Progenitor cell of endocrine pancreas (in vitro differentiated cells): ENCODE measurements around the gene CDC42EP5. TPM values are rescaled to one million over a fixed set of nuclear protein-coding genes. Genes with fewer than 3 reads are reported as not detected.

ENCODE experiments used
- DNase-seq: peaks from one replicate; pipeline ENCODE4 v3.0.0; 2021; ENCODE audit warnings: low spot score; ENCODE audit not compliant: unreplicated experiment
- H3K27ac Mint-ChIP-seq: 2 replicates; pipeline ENCODE4 v1.8.0; 2021; ENCODE audit warnings: mild to moderate bottlenecking, moderate library complexity, mixed read lengths
- H3K27me3 Mint-ChIP-seq: 2 replicates; pipeline ENCODE4 v1.8.0; 2021; ENCODE audit warnings: mixed read lengths
- H3K36me3 Mint-ChIP-seq: 2 replicates; pipeline ENCODE4 v1.8.0; 2022; ENCODE audit warnings: mixed read lengths; ENCODE audit not compliant: insufficient read depth
- H3K4me1 Mint-ChIP-seq: 2 replicates; pipeline ENCODE4 v1.8.0; 2021; ENCODE audit warnings: low read depth, mixed read lengths
- H3K4me3 Mint-ChIP-seq: 2 replicates; pipeline ENCODE4 v1.8.0; 2021; ENCODE audit warnings: low read depth, mild to moderate bottlenecking, moderate library complexity, mixed read lengths
- H3K9me3 Mint-ChIP-seq: 2 replicates; pipeline ENCODE4 v1.8.0; 2021; ENCODE audit warnings: low read depth, mixed read lengths
- total RNA-seq: library from RNA; stranded (reverse); gene quantifications from 2 replicates; pipeline ENCODE4 v1.2.1, GENCODE V29; 2021
- TF ChIP-seq, protein P1 (sequence below): fragments of 200-600 bp; sonication (generic); IDR thresholded peaks from one replicate; pipeline ENCODE4 v1.5.0; 2021; ENCODE audit warnings: antibody characterized with exemption, mild to moderate bottlenecking; ENCODE audit not compliant: unreplicated experiment

The CDC42EP5 gene
- total RNA-seq, 1 donor from 2014 or later, result 2.1 TPM

DNA sequence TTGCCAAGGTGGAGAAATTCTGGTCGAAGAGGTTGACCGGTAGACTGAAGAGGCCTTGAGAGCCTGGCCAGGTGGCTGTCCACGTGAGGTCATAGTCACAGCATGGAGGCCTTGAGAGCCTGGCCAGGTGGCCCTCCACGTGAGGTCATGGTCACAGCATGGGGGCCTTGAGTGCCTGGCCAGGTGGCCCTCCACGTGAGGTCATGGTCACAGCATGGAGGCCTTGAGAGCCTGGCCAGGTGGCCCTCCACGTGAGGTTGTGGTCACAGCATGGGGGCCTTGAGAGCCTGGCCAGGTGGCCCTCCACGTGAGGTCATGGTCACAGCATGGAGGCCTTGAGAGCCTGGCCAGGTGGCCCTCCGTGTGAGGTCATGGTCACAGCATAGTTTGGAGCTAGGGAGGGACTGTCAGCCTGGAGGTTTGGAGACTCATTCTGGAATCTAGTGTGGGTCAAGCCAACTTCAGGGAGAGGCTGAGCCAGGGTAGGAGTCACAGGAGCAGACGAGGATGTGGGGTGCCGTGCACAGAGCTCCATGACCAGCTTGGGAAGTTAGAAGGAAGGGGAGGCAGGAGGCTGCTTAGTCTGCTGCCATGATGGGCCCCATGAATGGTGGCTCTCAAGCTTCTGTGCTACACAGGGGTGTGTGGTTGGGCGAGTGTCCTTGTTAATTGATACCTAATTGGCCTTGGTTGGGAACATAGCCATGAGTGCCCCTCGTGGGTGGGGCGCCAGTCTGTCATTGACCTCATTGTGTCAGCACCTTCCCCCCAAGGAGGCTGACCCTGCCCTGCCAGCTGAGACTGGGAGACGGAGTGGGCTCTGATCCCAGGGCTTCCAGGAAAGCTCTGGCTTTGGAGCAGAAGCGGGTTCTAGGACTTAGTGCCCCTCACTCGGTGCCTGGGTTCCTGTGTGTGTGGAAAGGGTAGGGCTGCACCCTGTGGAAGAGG, 13.5 kb downstream of the CDC42EP5 start:
- H3K9me3 Mint-ChIP-seq, result no peaks in the 10 kb centered on the region

DNA sequence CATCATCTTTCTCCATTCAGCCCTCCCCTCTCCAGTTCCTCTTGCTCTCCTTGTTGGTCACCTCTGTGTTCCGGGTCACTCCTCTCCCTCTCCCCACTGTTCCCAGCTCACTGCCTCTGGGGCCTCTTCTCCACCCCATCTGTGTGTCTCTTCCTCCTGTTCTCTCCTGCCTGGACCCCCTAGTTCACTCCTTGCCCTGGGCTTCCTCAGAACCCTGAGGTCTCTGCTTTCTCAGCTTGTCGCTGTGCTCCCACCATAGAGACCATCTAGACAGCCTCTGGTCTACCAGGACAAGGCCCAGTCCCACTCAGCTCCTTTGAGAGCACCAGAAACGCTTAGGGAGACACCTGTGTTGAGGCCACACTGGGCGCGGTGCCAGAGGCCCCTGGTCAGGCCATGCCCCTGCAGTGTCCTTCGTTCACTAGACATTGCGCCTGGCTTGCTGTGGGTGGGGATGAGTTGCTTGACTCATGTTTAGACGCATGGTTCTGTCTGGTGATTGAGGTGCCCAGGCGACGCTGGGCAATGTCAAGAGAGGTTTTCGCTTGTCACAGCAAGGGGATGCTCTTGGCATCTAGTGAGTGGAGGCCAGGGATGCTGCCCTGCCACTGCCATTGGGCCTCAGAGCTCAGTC, 14.3 kb downstream of the CDC42EP5 start:
- H3K27me3 Mint-ChIP-seq, result peaks cover 2% of the 10 kb centered on the region
- peak overlapping the region; percentile 74 for H3K27ac Mint-ChIP-seq
- peaks cover 1% of the 10 kb centered on the region for H3K4me1 Mint-ChIP-seq
- H3K4me3 Mint-ChIP-seq, result peak overlapping the region; percentile 35
- TF ChIP-seq, protein P1, sequence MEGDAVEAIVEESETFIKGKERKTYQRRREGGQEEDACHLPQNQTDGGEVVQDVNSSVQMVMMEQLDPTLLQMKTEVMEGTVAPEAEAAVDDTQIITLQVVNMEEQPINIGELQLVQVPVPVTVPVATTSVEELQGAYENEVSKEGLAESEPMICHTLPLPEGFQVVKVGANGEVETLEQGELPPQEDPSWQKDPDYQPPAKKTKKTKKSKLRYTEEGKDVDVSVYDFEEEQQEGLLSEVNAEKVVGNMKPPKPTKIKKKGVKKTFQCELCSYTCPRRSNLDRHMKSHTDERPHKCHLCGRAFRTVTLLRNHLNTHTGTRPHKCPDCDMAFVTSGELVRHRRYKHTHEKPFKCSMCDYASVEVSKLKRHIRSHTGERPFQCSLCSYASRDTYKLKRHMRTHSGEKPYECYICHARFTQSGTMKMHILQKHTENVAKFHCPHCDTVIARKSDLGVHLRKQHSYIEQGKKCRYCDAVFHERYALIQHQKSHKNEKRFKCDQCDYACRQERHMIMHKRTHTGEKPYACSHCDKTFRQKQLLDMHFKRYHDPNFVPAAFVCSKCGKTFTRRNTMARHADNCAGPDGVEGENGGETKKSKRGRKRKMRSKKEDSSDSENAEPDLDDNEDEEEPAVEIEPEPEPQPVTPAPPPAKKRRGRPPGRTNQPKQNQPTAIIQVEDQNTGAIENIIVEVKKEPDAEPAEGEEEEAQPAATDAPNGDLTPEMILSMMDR, result no peak
- peaks cover 21% of the 10 kb centered on the region for H3K36me3 Mint-ChIP-seq
- H3K9me3 Mint-ChIP-seq, result no peaks in the 10 kb centered on the region
- no peak for DNase-seq

More for the DNA sequence above, 13.5 kb downstream of the CDC42EP5 start:
- Mint-ChIP-seq H3K36me3 (peaks cover 21% of the 10 kb centered on the region), H3K4me1 (peaks cover 7% of the 10 kb centered on the region), H3K27me3 (peaks cover 8% of the 10 kb centered on the region), H3K4me3 (peak overlapping the region; percentile 35), H3K27ac (peak overlapping the region; percentile 74)
- TF ChIP-seq, protein P1, result no peak
- DNase-seq, result no peak

DNA sequence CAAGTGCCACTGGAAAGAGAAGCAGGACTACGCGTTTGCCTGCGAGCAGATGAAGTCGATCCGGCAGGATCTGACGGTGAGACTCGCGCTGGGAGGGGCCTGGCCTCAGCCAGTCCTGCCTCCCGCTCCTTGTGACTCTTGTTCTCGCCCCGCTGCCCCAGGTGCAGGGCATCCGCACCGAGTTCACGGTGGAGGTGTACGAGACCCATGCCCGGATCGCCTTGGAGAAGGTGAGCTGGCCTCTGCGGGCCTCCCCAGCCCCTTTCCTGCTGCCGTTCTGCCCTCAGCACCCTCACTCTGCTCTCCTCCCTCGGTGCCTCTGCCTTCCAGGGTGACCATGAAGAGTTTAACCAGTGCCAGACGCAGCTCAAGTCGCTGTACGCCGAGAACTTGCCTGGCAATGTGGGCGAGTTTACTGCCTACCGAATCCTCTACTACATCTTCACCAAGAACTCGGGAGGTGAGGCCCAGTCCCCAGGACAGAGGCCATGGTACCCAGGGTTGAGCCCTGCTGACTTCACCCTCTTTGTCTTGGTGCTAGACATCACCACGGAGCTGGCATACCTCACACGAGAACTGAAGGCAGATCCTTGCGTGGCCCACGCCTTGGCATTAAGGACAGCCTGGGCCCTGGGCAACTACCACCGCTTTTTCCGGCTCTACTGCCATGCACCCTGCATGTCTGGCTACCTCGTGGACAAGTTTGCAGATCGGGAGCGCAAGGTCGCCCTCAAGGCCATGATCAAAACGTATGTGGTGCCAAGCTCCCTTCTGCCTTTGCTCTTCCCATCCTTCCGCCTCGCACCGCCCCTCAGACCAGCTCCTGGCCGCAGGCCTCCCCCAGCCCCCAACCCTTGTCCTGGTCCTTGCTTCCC, 15.1 kb downstream of the CDC42EP5 start:
- no peak overlapping the region for H3K4me3 Mint-ChIP-seq
- no peaks in the 10 kb centered on the region for H3K27me3 Mint-ChIP-seq
- H3K36me3 Mint-ChIP-seq, result peaks cover 23% of the 10 kb centered on the region
- H3K9me3 Mint-ChIP-seq, result no peaks in the 10 kb centered on the region
- TF ChIP-seq, protein P1, result no peak
- no peak overlapping the region for H3K27ac Mint-ChIP-seq
- DNase-seq, result no peak
- no peaks in the 10 kb centered on the region for H3K4me1 Mint-ChIP-seq

DNA sequence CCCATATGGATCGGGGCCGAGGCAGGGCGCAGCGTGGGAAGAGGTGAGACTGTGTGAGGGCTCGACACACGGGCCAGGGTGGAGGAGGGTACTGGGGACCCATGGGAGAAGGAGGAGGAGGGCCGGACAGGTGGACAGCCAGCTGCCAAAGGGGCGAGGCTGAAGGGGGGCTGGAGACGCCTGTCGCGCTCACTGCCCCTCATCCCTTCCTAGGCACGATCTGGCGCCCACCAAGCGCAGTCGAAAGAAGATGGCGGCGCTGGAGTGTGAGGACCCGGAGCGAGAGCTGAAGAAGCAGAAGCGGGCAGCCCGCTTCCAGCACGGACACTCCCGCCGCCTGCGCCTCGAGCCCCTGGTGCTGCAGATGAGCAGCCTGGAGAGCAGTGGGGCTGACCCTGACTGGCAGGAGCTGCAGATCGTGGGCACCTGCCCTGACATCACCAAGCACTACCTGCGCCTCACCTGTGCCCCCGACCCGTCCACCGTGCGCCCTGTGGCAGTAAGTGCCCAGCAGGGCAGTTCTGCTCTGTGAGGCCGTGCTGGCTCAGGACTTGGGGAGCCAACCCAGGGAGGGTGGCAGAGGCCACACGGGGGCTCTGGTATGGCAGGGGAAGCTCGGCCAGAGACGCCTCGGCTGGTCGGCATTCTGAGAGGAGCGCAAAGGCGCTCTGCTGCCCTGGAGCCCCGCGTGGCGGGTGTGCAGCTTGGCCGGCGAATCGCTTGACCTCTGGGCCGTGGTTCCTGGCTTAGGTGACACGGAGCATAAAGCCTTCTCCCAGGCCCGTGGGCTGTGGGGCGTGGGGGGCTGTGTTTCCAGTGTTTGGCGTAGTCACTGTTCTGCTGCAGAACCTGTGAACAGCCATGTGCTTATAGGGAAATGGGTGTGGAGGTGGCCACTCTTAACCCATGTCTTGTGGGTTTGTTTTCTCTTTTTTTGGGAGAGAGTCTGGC, 16.4 kb downstream of the CDC42EP5 start:
- no peaks in the 10 kb centered on the region for H3K9me3 Mint-ChIP-seq
- no peaks in the 10 kb centered on the region for H3K27me3 Mint-ChIP-seq
- no peak for DNase-seq
- no peak overlapping the region for H3K4me3 Mint-ChIP-seq
- TF ChIP-seq, protein P1, result no peak
- H3K4me1 Mint-ChIP-seq, result no peaks in the 10 kb centered on the region
- H3K27ac Mint-ChIP-seq, result no peak overlapping the region
- H3K36me3 Mint-ChIP-seq, result peaks cover 23% of the 10 kb centered on the region
